IPS-NIHi7 (cell line): ENCODE data around the gene MPHOSPH9.

Source experiments
- DNase-seq: peaks from one replicate; pipeline ENCODE4 v3.0.0; 2012; ENCODE audit warnings: mixed read lengths; ENCODE audit errors: extremely low spot score

MPHOSPH9 gene

DNA sequence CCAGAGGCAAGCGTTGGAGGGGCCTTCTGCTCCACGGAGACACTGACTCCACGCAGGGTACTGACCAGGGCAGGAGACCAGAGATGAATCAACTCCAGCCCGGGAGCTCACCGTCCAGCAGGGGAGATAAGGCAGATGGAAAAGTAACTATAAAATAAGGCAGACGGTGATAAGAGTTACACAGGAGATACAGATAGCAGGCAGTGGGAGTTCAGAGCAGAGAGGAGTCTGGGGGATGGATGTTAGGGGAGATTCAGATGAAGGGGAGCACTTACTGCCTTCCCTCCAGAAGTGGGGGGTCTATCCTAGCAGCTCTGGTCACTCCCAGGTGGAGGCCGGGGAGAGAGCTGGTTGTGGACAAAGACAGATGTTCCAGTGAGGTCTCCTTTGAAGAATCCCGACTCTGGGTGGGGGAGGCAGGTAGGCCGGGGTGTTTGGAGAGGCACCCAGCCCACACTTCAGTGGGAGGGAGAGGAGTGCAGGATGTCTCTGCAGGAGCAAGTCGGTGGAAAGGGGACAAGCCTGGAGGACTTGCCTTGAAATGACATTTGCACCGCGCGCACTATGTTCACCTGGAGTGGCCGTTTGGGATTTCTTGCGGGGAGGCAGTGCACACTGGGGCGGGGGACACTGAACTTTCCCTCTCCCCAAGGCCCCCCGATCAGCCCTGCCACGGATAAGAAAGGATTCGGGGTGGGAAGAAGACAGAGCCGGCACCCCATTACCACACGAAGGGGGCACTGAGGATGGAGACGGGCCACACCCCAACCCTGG, 83.3 kb downstream of the MPHOSPH9 start:
- no peak for DNase-seq

DNA sequence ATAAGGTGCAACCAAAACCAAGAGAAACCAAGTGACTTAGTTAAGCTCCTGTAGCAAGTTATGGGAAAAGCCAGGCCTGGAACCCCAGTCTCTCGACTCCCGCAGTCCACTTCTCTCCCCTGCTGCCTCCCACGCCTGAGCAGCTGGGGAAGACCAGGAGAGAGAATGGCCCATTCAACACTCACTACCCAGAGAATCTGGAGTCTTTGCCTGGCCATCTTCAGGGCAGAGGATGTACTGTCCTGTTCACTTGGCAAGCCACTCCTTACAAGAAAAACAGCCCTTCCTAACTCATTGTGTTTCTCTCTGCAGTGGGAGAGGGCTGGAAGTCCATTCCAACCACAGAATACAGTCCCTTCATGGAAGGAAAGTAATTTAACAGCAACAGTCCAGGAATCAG, 83.9 kb downstream of the MPHOSPH9 start:
- no peak for DNase-seq

DNA sequence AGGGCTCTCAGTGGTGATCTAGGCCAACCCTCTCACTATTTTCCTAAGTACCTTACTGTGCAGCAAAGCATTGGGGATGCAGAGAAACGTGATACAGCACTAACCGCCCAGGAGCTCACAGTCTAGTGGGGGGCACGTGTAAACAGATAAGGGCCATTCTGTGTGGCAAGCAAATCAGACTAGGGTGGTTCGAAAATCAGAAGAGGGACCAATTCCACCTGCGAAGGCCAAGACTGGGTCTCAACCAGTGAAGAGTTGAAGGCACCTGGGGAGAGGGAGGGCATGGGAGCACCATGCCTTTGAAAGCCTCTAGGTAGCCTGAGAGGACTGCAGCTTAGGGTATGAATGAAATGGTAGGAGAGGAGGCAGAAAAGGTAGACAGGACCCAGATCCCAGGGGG, 84.3 kb downstream of the MPHOSPH9 start:
- no peak for DNase-seq

GRCh38 chr12:123148223-123148622, 84.7 kb downstream of the MPHOSPH9 start:
- no peak for DNase-seq

DNA sequence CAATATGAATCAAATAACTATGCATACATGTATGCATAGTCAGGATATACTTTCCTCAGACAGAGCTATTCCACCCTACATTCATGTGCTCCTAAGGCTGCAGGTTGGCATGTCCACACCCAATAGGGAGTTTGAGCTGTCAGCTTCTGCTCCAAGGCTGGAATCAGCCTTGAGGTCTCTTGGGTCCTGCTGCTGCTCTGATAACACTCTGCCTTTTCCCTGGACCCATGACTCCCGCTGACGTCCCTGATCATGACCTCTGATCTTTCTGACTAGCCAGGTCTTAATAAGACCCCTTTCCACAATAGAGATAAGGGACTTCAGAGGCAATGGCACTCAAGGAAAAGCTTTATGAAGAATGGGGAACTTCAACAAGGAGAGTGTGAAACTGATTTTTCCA, 87.7 kb downstream of the MPHOSPH9 start:
- DNase-seq: no peak

DNA sequence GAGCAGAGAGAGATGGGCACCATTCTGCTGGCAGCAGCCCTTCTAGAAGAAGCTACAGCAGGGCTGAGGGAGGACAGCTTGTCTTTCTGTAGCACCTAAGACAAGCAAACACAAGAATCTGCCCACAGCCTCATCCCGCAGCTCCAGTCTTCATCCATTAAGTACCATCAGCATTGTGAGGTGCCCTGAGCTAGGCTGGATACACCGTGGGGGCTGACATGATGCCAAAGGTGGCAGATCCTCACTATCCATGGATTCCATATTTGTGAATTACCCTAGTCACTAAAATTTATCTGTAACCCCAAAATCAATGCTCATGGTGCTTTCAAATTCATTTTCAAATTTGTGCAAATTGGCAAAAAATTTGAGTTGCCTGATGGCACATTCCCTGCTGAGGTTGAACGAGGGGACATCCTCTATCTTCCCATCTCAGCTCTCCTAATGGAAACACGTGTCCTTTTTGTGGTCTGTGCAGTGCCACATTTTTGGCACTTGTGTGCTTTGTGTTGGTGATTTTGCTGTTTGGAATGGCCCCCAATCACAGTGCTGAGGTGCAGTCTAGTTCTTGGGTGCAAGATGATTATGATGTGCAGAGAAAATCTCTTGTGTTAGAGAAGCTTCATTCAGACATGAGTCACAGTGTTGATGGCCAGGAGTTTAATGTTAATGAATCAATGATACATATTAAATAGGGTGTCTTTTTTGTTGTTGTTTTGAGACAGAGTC, 89.0 kb downstream of the MPHOSPH9 start:
- DNase-seq: no peak

- DNase-seq: no peak
These were observed 89.8 kb downstream of the MPHOSPH9 start for GRCh38 chr12:123142921-123143735.

GRCh38 chr12:123142518-123142840, 90.5 kb downstream of the MPHOSPH9 start:
- no peak for DNase-seq

DNA sequence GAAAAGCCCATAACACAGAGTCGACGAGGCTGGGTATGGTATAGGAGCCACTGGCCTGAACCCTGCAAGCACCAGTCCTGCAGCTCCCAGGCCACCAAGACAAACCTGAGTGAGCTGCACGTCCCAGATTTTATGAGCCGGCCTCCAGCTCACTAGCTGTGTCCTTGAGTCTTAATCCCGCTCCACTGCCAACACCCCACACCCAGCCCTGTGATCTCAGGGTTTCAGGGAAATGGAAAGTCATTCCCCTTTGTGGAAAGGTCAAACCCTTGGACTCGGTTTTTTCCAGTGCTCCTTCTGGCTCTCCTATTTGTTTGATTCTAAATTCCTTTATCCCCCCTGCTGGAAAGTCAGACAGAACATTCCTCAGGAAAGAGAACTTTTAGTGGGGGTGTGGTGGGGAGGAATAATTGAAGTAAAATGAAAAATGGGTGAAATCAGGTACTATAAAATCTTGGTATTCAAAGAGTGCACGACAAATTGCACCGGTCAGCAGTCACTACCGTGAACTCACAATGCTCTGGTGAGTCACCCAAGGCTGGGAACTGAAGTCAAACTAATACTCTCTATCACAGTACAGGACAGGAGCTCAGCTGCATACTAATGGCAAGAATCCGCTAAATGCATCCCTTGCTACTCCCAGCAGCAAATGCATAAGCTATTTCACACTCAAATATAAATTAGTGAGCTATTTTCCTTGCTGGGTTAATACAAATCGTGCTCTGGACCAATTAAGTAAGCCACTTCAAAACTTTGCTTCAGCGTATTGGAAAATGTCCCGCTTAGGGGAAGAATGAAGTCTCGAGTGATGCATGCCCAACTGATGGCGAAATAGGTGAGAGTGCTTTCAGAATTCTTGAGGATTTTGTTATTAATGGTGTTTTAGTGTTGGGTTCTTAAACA, 91.1 kb downstream of the MPHOSPH9 start:
- DNase-seq: no peak

GRCh38 chr12:123140676-123141614, 92.0 kb downstream of the MPHOSPH9 start:
- no peak for DNase-seq

DNA sequence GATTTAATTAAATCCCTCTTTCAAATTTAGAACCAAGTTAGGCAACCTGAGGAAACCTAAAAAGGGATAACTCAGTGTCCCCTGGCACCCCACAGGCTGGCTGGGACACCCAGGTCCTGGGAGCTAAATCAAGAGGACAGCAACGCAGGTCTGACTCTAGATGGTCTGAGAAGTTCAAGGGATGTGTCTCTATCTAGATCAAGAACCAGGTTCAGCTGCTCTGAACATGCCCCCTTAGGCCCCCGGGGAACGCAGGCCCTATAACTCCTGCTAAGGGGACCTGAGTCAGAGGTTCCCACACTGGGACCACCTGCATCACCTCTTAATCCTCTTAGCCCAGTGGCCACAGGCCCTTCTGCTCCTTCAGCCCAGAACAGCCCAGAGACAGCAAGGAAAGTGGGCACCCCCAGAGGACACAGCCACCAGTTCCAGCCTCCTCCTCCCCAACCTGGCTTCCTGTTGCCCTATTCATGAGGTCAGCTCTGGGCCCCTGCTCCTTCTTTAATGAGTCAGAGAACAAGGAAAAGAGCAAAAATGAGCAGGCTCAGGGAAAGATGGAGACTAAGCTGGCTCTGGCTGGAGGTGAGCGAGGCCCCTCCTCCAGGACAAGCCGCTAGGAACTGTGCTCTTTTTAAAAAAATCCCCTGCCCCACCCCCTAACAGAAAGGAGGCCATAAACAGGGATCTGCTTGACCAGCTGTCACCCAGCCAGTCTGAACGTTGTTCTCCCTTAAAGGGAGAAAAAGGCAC, 92.8 kb downstream of the MPHOSPH9 start:
- no peak for DNase-seq

- no peak for DNase-seq
These were observed 97.3 kb downstream of the MPHOSPH9 start for GRCh38 chr12:123135688-123136087.

DNA sequence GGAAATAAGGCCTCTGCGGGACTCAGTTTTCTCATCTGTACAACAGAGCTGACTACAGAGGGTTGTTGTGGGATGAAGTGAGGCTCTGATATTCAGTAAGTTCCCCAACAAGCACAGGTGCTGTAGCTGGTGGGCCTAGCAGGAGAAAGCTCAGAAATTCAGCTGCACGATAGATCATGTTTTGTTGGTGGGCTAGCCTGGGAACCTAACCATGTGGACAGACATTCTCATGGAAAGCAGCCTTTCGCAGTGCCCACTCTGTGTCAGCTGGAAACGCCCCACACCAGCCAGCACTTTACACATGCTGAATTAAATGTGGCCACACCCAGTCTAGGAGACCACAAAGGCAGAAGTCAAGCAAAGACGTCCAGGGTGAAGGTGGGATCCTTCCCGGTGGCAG, 98.1 kb downstream of the MPHOSPH9 start:
- no peak for DNase-seq

DNA sequence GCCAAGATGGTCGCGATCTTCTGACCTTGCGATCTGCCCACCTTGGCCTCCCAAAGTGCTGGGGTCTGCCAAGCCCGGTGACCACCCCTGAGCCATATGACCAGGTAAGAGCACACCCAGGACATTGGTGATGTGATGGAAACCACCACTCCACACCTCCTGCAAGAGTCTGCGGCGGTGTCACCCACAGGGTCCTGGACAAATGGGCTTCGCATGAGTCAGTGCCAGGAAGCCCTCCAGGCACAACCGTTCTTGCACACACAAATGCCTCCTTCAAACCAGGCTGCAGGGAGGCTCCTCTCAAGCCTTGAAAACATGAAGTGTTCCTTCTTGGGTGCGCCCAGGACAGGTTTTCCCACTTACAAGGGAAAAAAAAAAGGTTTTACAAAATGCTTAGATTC, 98.7 kb downstream of the MPHOSPH9 start:
- DNase-seq: no peak

DNA sequence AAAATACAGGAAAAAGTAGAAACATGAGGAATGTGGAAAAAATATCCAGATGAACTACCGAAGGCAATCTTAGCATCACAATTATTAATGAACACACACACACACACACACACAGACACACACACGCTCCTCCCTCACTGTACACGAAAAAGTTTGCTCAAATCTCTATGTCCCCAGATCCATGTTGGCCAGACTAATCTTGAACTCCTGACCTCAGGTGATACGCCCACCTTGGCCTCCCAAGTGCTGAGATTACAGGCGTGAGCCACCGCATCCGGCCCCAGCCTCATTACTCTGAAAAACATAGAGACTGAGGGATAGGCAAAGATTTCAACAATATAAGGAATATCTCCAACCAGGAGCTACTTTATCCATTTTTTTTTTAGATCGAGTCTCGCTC, 99.2 kb downstream of the MPHOSPH9 start:
- DNase-seq: no peak

DNA sequence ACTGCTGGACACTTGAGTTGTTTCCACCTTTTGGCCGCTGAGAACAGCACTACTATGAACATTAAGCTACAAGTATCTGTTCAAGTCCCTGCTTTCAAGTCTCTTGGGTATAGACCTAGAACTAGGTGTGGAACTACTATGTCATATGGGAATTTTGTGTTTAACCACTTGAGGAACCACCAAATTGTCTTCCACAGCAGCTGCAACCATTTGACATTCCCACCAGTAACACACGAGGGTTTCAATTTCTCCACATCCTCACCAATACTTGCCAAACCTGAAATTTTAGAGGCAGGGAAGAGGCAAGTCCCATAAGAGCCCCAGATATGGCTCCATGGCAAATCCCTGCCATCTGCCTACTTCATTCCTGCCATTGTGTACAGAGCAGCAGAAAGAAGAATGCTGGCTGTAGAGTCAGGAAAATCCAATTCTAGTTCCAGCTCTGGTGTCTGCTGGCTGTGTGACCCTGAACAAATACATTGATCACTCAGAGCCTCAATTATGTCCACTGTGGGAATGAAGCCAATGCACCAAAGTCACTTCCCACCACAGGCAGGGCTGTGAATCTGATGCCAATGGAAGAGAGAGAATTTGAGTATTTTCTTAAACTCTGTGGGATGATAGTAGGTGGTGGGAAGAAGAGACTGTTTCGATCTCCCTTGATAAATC, 99.9 kb downstream of the MPHOSPH9 start:
- no peak for DNase-seq

DNA sequence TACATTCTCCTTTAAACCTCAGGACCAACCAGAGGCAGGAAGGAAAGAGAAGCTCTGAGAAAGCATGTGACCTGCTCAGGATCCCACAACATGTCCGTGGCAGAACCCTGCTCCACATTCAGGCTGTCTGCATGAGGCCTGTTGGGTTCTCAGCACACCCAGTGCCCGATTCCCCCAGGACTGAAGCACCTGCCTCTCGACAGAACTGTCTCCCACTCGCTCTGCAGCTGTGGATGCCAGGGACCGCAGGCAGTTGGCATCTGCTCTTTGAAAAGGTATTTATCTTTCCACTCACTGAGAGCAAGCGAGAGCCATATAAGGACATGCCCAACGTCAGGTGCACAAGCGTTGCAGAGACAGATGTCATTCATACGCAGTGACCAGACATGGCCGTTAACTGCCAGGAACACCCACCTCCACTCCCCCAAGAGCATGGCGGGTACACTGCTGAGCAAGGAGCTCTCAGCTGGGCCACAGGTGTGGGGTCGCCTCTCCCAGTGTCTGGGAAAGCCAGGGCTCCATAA, 101.0 kb downstream of the MPHOSPH9 start:
- no peak for DNase-seq

DNA sequence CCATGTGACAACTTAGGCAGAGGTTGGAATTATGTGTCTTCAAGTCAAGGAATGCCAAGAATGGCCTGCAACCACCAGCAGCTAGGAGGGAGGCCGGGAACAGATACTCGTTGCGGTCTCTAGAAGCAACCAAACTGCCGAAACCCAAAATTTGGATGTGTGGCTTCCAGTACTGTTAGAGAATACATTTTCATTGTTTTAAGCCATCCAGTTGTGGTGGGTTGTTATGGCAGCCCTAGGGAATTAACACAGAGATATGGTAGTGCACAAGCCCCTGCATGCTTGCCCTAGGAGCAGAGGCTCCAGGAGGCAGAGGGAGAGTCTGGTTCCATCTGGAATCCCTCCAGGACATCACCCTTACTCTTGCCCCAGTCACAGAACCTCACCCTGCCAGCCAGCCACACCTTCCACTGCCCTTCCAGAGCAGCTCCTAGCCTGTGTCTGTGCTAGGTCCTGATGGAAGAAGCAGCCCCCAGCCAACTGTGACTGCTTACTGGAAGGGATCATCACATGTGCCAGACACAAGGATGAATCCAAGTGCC, 101.6 kb downstream of the MPHOSPH9 start:
- no peak for DNase-seq

DNA sequence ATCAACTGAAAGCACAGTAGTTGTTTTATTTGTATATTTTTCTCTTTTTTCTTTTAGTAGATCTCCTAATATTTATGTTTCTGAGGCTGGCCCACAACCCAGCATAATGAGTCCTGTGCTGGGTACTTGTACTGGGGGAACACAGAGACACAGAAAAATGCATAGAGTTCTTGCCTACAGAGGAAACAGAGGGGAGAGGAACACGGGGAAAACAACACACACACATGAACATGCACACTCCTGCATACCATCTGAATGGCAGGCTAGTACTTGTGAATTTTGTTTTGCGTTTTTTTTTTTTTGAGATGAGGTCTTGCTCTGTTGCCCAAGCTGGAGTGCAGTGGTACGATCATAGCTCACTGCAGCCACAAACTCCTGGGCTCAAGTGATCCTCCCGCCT, 103.3 kb downstream of the MPHOSPH9 start:
- no peak for DNase-seq
